ENCODE results near the gene PUS1. TPM values are rescaled to one million over a fixed set of nuclear protein-coding genes. Genes with fewer than 3 reads are reported as not detected.

Gene PUS1
- 11.9 and 12.5 TPM in 2 replicates for total RNA-seq

GRCh38 chr12:131928711-131929580, at the start of gene PUS1:
TSS of gene PUS1 (plus strand) at chr12:131929276. CDS start at chr12:131929723, 447 bp downstream.

GRCh38 chr12:131894313-131894860, 34.7 kb upstream of the PUS1 start, which contains the start of gene ULK1:
TSS of gene ULK1 (plus strand) at chr12:131894622. CDS start at chr12:131895002, 380 bp downstream.

GRCh38 chr12:131949431-131950181, 20.5 kb downstream of the PUS1 start, which contains the start of gene EP400:
TSS of gene EP400 (plus strand) at chr12:131949942. CDS start at chr12:131960620, 10,678 bp downstream.

Other genes with a start within 250 kb of the PUS1 start
- 19.8 and 22.2 TPM in 2 replicates for gene SFSWAP, start 218.2 kb upstream of the PUS1 start, total RNA-seq
- gene MMP17, start 100.9 kb upstream of the PUS1 start, total RNA-seq: 10.3 and 12.1 TPM in 2 replicates
- 5.8 and 6.6 TPM in 2 replicates for gene ULK1, start 34.7 kb upstream of the PUS1 start, total RNA-seq
- 6.6 and 8.6 TPM in 2 replicates for gene EP400, start 20.7 kb downstream of the PUS1 start, total RNA-seq
- 9.6 and 10.6 TPM in 2 replicates for gene DDX51, start 215.0 kb downstream of the PUS1 start, total RNA-seq
- 18.1 and 22.4 TPM in 2 replicates for gene NOC4L, start 215.2 kb downstream of the PUS1 start, total RNA-seq